Fibroblast of skin of right biceps (primary cell): Measurements from ENCODE around the gene CFAP20DC.
"Not testable (repeated sequence)": the region's sequence is repeated elsewhere in the genome, so short reads cannot be mapped to it uniquely, and the experiment has no call there.

ENCODE experiments used
- DNase-seq: peaks from one replicate; pipeline ENCODE4 v3.0.0-alpha.2; 2013

CFAP20DC gene

GRCh38 chr3:59049671-59050331 lies at the start of gene CFAP20DC:
Gene CFAP20DC (minus strand): TSS chr3:59050025. CDS start chr3:59049631, 394 bp downstream.
- peak; percentile 95 for DNase-seq

GRCh38 chr3:59098516-59098915 lies 48.7 kb upstream of the CFAP20DC start:
- not testable (repeated sequence) for DNase-seq

GRCh38 chr3:59094446-59094845 lies 44.6 kb upstream of the CFAP20DC start:
- no peak for DNase-seq

DNA sequence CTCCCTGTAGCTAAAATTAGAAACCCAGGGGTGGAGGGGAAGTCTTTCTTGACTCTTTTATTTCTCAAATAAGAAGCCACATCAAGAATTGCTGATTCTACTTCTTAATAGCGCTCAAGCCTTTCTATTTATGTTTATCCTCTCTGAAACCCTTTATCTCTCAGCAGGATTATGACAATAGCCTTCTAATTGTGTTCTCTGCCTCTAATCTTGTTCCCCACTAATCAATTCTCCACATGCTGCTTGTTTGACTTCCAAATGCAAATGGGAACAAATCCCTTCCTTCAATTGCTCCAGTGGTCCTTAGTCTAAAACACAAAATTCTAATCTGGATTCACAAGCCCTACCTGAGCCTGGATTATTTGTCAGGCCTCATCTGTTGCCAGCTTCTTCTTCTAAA lies 43.7 kb upstream of the CFAP20DC start:
- no peak for DNase-seq

DNA sequence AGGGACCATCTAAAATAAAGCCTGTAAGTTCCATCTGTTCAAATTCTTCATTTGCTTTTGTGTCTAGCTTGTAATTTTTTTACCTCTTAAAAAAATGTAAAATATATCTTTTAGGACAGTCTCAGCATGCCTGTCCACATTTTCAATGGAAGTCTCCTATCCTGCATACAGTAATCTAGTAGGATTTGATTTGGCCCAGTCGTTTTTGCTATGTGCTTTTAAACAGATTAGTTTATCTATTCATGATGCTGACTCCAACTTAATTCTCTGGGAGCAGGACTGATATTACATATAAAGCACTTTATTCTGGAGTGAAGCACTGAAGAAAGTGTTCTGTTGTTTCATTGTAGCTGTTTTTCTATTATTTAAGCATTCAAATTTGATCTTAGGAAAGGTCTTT lies 38.9 kb upstream of the CFAP20DC start:
- no peak for DNase-seq

DNA sequence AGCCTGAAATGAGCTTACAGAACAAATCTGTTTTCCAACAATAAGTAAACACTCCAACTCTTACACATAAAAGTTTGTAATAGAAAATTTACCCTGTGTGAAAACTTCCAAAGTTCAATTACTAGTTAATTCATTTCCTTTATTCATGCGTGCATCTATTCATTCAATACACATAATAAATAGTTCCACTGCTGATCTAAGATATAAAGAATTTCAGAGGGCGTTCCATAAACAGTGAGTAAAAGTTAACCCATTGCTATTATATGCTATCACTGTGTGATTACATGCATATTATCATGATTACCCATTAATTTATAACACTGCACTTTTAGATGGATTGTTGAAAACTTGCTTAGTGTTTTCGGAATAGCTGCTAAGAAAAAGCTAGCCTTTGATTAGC lies 36.2 kb upstream of the CFAP20DC start:
- peak; percentile 5 for DNase-seq

DNA sequence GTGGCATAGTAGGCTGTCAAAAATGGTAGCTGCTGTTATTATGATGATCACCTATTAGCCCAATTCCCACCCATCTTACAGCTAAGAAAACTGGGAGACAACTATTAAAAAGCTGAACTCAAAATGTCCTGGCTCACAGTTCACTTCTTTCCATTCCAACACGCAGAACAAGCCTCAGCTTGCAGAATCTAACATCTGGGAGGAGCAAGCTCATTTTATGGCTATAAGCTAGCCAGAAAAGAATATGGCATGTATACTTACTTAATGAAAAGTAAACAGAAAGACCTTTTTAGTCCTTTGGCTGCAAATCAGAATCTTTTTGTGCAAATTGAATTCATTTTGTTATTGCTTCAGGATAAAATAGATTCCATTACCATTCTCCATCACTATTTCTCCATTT lies 34.8 kb upstream of the CFAP20DC start:
- no peak for DNase-seq

DNA sequence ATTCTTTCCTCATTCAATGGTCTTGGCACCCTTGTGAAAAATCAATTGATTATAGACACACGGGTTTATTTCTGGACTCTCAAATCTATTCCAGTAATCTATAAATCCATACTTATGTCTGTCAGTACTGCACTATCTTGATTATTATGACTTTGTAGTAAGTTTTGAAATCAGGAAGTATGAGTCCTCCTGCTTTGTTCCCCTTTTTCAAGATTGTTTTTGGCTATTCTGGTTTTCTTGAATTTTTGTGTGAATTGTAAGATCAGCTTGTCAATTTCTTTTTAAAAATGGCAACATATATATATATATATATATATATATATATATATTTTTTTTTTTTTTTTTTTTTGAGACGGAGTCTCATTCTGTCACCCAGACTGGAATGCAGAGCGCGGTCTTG lies 32.3 kb upstream of the CFAP20DC start:
- DNase-seq, result no peak

DNA sequence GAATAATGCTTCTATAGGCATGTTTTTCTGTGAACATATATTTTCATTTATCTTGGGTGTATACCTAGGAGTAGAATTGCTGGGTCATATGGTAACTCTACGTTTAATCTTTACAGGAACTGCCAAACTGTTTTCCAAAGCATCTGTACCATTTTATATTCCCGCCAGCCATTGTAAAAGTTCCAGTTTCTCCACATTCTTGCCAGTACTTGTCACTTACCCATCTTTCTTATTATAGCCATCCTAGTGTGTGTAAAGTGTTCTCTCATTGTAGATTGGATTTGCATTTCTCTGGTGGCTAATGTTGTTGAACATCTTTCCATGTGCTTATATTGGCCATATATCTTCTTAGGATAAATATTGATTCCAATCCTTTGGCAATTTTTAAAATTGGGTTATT lies 31.2 kb upstream of the CFAP20DC start:
- no peak for DNase-seq

- DNase-seq, result no peak
Observed at GRCh38 chr3:59079962-59080361, 30.1 kb upstream of the CFAP20DC start.

DNA sequence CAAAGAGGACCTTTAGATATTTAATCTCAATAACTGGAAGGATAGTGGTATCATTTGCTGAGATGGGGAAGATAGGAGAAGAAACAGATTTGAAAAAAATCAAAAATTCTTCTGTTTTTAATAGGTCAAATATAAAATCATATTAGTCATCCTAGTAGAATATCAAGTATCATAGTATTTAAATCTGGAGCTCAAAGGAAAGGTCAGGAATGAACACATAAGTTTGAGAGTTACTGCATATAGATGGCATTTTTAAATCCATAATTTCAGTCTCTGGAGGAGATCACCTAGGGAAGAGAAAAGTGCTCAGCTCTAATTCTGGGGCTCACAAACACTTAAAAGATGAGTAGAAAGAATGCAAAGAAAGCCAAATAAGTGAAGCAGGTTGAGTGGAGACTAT lies 24.9 kb upstream of the CFAP20DC start:
- no peak for DNase-seq

DNA sequence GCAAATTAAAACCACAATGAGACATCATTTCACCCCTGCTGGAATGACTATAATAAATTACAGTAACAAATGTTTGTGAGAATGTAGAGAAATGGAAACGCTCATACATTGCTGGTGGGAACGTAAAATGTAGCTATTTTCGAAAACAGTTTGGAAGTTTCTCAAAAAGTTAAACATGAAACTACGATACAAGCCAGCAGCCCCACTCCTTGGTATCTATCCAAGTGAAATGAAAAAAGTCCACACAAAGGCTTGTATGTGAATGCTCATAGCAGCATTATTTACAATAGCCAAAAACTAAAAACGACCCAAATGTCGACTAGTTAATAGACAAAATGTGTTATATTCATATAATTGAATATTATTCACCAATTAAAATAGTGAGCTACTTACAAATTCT lies 22.9 kb upstream of the CFAP20DC start:
- no peak for DNase-seq

- DNase-seq, result peak; percentile 5
Observed at GRCh38 chr3:59069838-59070237, 20.0 kb upstream of the CFAP20DC start.

GRCh38 chr3:59065240-59065639 lies 15.4 kb upstream of the CFAP20DC start:
- no peak for DNase-seq

GRCh38 chr3:59064728-59065127 lies 14.9 kb upstream of the CFAP20DC start:
- no peak for DNase-seq

DNA sequence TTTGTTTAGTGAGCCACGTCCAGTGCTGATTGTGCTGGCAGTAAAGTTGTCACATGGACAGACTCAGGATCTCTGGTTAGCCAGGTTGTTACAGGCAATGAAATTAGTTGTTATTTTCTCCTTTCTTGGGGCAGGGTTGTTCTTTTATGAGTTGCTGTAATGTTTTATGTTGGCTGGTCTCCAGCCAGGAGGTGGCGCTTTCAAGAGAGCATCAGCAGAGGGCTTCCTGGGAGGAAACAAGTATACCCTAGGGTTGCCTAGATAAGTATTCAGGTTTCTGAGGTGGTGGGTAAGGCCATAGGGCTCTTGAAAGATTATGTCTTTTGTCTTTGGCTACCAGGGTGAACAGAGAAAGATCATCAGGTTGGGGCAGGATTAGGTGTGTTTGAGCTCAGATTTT lies 14.5 kb upstream of the CFAP20DC start:
- DNase-seq, result no peak

GRCh38 chr3:59056706-59057105 lies 6.9 kb upstream of the CFAP20DC start:
- peak; percentile 65 for DNase-seq

DNA sequence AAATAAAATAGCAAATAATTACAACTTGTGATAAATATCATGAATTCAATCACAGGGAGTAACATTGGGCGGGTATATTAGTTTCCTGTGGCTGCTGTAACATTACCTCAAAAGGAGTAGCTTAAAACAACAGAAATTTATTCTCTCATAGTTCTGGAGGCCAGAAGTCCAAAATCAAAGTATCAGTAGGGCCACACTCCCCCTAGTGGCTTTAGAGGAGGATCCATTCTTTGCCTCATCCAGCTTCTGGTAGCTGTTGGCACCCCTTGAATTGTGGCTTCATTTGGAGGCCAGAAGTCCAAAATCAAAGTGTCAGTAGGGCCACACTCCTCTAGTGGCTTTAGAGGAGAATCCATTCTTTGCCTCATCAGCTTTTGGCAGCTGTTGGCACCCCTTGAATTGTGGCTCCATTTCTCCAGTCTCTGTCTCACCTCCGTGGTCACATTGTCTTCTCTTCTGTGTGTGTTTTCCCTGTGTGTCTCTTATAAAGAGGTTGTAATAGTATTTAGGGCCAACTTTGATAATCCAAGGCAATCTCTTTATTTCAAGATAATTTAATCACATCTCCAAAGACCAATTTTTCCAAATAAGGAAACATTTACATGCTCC lies 3.1 kb upstream of the CFAP20DC start:
- DNase-seq, result peak; percentile 49

DNA sequence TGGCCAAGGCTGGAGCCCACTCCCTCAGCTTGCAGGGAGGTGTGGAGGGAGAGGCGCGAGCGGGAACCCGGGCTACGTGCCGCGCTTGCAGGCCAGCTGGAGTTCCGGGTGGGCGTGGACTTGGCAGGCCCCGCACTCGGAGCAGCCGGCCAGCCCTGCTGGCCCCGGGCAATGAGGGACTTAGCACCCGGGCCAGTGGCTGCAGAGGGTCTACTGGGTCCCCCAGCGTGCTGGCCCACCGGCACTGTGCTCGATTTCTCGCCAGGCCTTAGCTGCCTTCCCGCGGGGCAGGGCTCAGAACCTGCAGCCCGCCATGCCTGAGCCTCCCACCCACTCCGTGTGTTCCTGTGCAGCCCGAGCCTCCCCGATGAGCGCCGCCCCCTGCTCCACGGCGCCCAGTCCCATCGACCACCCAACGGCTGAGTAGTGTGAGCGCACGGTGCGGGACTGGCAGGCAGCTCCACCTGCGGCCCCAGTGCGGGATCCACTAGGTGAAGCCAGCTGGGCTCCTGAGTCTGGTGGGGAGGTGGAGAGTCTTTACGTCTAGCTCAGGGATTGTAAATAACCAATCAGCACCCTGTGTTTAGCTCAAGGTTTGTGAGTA lies 1.1 kb upstream of the CFAP20DC start:
- not testable (repeated sequence) for DNase-seq

- DNase-seq, result no peak
Observed at GRCh38 chr3:59046839-59047238, 3.0 kb downstream of the CFAP20DC start.

GRCh38 chr3:59043391-59043790 lies 6.4 kb downstream of the CFAP20DC start:
- DNase-seq, result no peak

DNA sequence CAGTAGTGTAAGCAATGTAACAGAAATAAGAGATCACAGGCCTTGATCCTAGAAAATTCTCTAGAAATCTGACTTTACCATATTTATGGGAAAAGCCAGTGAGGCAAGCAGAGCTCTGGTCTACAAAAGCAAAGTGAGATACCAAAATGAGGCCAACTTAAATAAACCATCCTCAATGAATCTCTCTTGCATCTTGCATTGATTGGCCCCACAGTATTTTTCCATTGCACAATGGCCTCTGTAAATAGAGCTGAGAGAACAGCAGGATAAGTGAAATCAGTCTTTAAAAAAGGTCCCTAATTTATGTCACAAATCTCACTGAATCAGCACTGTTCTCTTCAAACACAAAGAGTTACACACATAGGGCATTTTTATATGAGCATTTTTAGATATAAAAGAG lies 8.9 kb downstream of the CFAP20DC start:
- DNase-seq, result no peak

GRCh38 chr3:59027607-59028006 lies 22.2 kb downstream of the CFAP20DC start:
- no peak for DNase-seq

DNA sequence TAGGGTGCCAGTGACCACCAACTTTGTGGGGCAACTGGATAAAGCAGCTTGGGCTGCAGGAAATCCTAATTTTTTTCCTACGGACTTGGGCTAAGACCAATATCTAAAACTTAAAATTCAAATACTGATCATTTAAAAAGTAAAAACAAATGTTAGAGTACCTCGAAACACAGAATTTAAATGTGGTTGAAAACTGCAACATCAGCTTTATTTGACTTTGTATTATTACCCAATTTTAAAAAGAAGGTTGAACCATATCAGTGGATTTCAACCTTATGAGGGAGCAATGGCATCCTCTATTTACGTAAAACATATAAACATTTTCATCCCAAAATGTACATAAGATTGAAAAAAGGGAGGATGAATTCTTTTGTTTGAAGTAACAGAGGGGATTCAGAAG lies 26.2 kb downstream of the CFAP20DC start:
- DNase-seq, result no peak

DNA sequence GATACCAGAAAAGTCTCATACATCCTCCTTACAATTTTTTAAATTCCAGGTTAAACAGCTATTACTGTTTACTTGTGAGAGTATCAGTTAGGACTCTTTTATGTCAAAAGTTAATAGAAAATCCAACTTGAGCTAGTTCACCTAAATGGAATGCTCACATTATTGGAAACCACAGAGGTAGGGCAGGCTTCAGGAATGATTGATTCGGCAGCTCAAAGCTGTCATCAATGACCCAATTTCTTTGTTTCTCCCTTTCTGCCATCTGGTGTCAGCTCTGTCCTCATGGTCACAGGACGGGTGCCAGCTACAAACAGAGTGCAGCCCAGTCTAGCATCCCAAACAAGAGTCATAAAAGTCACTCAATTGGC lies 32.2 kb downstream of the CFAP20DC start:
- no peak for DNase-seq
